KOPT-K1 (cell line): ENCODE results near the gene CALCA.

Experiments
- H3K27ac ChIP-seq: fragments of 200-600 bp; sonication (generic); 2 replicates; pipeline ENCODE4 v1.5.1; 2016; ENCODE audit warnings: antibody characterized with exemption, mild to moderate bottlenecking, low read depth, low read length; ENCODE audit not compliant: poor library complexity, severe bottlenecking
- H3K36me3 ChIP-seq: fragments of 200-600 bp; sonication (generic); 2 replicates; pipeline ENCODE4 v1.5.1; 2017; ENCODE audit warnings: antibody characterized with exemption, mild to moderate bottlenecking, low read length, moderate library complexity; ENCODE audit not compliant: insufficient read depth
- H3K9me3 ChIP-seq: fragments of 200-600 bp; sonication (generic); 2 replicates; pipeline ENCODE4 v1.5.1; 2017; ENCODE audit warnings: antibody characterized with exemption, low read length, mild to moderate bottlenecking; ENCODE audit not compliant: insufficient read depth, poor library complexity, severe bottlenecking

Gene CALCA

DNA sequence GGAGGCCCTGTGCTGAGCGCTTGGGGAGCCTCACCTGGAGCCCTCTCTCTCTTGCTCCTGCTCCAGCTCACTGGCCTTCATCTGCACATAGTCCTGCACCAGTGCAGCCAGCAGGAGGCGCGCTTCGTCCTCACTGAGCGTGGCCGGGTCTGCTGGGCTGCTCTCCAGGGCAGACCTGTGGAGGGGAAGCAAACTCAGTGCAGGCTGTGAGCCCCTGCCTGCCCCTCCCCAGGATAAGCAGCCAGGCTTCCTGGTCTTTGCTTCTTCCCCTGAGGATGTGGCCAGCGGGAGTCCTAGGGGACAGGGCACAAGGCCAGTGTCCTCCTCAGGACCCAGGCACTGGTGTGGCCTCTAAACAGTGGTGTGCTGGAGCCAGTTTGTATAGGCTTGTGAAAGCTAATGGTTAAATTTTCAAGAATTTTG, 2.2 kb downstream of the CALCA start:
- no peak overlapping the region for H3K27ac ChIP-seq
- no peaks in the 10 kb centered on the region for H3K36me3 ChIP-seq
- no peaks in the 10 kb centered on the region for H3K9me3 ChIP-seq

DNA sequence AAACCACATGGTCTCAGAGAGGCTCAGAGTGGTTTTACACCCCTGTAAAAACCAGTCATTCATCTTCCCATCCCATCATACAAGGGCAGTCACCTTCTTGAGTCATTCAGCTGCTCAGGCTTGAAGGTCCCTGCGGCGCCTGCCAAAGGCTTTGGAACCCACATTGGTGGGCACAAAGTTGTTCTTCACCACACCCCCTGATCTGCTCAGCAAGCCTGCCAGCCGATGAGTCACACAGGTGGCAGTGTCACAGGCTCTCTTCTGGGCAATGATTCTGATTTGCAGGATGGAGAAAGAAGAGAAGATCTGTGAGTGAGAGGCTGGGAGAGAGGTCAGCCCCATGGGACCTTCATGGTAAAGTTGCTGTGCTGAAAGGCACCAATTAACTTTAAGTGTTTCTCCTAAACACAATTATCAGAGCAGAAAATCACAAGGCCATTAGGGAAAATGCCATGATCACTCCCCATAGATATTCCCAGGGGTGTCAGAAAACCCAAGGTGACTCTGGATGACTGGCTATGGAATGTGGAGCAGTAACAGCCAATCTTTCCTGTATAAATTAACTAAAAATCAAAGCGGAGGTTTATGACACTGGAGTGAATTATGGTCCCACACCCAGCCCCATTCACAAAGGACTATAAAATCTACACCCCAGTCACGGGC, 4.4 kb downstream of the CALCA start:
- H3K9me3 ChIP-seq: no peaks in the 10 kb centered on the region
- H3K27ac ChIP-seq: no peak overlapping the region
- H3K36me3 ChIP-seq: no peaks in the 10 kb centered on the region

DNA sequence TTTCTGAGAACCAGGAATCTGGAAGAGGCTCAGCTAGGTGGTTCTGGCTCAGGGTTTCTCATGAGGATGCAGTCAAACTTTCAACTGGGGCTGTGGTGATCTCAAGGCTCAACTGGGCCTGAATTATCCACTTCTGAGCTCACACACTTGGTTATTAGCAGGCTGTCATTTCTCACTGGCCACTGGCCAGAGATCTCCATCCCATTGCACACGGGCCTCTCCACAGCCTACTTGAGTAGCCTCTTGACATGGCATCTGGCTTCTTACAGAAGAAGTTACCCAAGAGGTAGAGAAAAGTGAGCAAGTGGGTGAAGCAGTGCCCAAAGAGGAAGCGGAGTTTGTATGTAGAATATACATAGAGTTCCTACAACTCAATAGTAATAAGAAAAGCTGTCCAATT, 16.0 kb downstream of the CALCA start:
- Histone ChIP-seq H3K27ac (no peak overlapping the region), H3K9me3 (no peaks in the 10 kb centered on the region), H3K36me3 (no peaks in the 10 kb centered on the region)

DNA sequence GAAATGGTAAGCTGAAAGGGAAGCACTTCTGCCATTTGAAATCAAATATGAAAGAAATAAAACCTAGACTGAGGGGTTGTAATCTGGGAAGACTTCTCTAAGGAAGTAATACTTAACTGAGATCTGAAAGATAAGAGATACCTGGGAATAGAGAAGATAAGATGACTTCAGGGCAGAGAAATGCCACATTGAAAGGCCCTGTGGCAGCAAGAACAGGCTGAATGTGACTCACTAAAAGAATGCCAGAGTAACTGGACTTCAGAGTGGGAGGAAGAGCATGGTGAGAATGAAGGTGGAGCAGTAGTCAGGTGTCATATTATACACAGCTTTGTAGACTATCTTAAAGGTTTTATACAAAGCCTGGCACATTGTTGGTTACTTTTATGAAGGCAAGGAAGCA, 17.6 kb downstream of the CALCA start:
- Histone ChIP-seq H3K27ac (no peak overlapping the region), H3K36me3 (no peaks in the 10 kb centered on the region), H3K9me3 (no peaks in the 10 kb centered on the region)

DNA sequence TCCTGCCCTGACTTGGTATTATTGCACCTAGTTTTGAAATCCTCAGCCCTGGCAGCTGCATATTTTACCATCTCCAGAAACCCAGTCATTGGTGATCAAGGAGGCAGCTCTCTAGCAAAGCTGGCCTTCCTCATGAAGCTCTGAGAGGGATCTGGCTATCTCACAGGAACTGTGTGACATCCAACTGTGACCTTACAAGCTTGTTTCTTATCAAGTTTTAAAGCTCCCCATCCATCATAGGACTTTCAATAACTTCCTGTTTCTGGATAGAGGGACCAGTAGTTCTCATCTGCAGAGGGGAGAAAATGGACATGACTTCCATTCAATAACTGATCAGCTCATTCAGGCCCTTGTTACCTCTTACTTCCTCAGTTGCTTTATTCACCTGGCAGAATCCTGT, 18.2 kb downstream of the CALCA start:
- H3K9me3 ChIP-seq: no peaks in the 10 kb centered on the region
- H3K27ac ChIP-seq: no peak overlapping the region
- no peaks in the 10 kb centered on the region for H3K36me3 ChIP-seq

DNA sequence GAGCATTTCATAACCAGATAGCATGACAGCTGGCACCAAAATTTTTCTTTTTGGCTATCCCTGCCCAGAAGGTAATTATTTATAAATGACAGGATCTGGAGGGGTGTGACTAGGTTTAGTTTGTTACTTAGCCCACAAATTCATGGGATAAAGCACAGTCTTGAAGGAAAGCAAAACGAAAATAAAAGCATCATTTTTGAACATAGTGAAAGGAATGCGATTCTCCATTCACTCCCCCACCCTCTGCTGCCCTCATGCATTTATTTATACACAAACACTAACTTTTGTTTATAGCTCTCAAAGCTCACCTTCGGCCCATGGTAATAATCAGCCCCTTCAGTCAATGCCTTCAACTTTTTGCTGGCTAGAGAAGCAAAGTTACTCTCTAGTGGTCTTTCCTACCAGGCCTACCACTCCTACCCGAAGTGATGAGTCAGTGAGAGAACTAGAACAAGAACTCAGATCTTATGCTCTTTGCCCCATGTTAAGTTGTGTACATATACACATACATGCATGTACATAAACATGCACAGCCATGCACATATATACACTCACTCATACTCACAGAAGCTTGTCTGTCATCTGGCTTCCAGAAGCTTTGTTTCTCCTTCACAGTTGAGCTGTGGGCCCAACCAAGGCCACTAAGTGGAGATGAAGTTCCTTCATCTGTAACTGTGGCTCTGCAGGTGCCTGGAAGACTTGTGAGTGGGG, 22.6 kb downstream of the CALCA start:
- no peaks in the 10 kb centered on the region for H3K36me3 ChIP-seq
- H3K27ac ChIP-seq: no peak overlapping the region
- no peaks in the 10 kb centered on the region for H3K9me3 ChIP-seq

DNA sequence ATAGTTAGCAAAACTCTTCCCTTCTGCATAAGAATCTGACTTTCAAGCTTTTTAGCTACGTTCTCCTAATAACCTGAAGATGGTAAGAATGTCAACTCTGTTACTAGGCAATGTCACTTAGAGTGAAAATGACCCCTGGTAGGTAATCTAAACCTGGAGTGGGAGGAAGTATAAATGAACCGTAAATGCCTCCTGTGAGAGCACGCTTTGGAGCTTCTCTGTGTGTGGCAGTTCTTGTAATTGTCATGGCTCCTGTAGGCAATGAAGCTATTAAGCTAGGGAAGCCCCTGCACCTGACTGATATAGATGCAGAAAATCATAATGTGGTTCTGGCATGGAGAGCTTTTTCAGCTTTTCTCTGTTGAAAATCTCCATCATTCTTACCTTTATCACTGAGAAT, 29.4 kb downstream of the CALCA start:
- peaks cover 7% of the 10 kb centered on the region for H3K9me3 ChIP-seq
- no peaks in the 10 kb centered on the region for H3K36me3 ChIP-seq
- H3K27ac ChIP-seq: no peak overlapping the region

DNA sequence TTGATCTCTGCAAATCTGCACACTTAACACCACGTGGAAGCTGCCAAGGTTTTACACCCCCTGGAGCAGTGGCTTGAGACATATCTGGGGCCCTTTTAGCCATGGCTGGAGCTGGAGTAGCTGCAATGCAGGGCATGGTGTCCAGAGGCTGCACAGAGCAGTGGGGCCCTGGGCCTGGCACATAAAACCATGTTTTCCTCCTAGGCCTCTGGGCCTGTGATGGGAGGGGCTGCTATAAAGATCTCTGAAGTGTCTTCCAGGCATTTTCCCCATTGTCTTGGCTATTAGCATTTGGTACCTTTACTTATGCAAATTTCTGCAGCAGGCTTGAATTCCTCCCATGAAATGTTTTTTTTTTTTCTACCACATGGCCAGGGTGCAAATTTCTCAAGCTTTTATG, 33.2 kb downstream of the CALCA start:
- Histone ChIP-seq H3K36me3 (no peaks in the 10 kb centered on the region), H3K27ac (no peak overlapping the region), H3K9me3 (peaks cover 7% of the 10 kb centered on the region)

DNA sequence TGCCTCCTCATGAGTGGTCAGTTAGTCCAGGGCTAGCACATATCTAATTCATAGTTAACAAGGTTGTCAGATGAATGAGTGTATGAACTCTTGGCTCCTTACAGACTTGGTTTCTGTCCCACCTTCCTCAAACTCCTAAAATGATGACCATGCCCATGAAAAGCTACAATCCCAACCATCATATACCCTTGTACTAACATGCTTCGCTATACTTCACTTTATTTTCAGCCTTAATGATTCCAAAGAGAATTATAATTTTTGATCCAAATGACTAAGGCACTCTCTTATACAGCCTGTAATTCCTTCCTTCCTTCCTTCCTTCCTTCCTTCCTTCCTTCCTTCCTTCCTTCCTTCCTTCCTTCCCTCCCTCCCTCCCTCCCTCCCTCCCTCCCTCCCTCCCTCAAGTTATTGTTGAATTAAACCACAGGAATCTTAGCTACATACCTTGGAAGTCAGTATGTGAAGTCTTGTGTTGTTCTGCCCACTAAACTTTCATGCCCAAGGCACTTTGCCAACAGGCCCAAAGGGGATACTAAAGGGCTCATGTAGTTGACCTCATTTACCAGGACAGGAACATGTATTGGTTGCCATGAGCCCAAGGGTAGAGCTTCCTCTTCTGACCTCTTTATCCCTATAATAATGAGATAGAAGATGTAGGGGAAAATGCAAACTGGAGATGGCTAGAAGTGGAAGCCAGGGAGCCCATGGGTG, 37.4 kb downstream of the CALCA start:
- H3K36me3 ChIP-seq: no peaks in the 10 kb centered on the region
- no peak overlapping the region for H3K27ac ChIP-seq
- peaks cover 7% of the 10 kb centered on the region for H3K9me3 ChIP-seq

DNA sequence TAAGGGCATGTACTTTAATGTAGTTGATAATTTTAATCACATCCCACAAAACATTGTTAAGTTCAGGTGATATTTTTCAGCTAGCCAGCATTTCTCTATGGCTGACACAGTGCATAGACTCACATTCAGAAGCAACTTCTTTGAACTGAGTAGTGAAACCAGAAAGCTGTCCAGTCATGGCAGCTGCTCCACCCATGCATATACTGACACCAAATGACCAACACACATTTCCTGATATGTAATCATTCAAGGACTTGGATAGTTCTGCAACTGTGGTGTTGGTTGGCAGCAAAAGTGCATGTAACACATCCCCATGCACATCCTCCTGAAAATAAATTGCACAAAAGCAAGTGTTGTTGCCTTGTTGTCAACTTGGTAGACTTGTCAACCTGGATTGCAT, 39.7 kb downstream of the CALCA start:
- H3K9me3 ChIP-seq: no peaks in the 10 kb centered on the region
- no peaks in the 10 kb centered on the region for H3K36me3 ChIP-seq
- H3K27ac ChIP-seq: no peak overlapping the region

DNA sequence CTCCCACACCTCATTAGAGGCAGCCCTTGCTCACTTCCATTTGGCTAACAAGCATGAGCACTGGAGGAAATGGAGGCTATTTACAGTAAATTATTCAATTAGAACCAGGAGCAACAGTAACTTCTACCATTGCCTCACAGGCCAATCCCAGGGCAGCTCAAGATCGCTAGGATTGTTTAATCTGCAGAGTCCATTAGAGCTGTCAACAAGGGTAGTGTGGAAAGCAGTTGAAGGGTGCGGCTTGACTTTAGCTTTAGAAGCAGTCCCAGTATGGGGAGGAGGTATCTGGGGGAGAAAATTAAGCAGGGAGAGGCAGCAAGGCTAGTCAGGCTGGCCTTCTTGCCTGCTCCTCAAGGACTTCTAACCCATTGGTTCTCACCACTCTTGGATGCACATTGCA, 41.8 kb downstream of the CALCA start:
- H3K36me3 ChIP-seq: no peaks in the 10 kb centered on the region
- no peak overlapping the region for H3K27ac ChIP-seq
- no peaks in the 10 kb centered on the region for H3K9me3 ChIP-seq

DNA sequence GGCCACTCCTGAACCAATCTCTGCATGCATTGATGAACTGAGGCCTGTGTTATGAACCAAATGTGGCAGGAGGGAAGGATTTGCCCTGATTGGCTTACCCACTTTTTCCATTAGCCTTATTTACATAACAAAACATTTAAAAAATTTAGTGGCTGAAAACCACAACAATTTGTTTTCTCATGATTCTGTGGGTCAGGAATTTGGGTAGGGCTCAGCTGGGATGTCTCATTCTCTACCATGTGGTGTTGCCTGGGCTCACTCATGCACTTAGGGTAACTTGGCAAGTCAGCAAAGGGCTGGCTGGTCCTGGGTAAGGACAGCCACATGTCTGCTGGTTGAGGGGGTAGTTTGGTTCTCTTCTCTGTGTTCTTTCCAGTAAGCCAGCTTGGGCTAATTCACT, 45.0 kb downstream of the CALCA start:
- H3K9me3 ChIP-seq: no peaks in the 10 kb centered on the region
- H3K36me3 ChIP-seq: no peaks in the 10 kb centered on the region
- no peak overlapping the region for H3K27ac ChIP-seq

DNA sequence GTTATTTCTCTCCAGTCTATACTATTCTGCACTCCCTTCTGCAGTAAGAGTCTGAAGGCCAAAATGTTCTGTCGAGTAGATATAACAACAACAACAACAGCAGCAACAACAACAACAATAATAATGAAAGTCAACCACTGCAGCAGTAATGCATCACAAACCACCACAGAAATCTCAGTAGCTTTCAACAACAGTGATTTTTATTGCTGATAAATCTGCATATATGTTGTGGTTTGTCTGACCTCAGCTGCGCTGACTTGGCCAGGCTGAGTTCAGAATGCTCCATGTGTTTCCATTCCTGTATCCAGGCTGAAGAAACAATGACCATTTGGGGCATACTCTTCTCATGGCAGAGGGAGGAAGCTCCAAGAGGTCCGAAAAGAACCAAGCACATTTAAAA, 47.8 kb downstream of the CALCA start:
- H3K27ac ChIP-seq: no peak overlapping the region
- no peaks in the 10 kb centered on the region for H3K36me3 ChIP-seq
- H3K9me3 ChIP-seq: no peaks in the 10 kb centered on the region
